Measurements from ENCODE around the gene MED12L. TPM values are rescaled to one million over a fixed set of nuclear protein-coding genes. Genes with fewer than 3 reads are reported as not detected.

Gene MED12L
- total RNA-seq, 1 experiment from 2014 or later, result 6.4 TPM

GRCh38 chr3:151327571-151328198, 242.2 kb downstream of the MED12L start (continued):
- TF ChIP-seq ZNF274 (IDR thresholded peaks at IDR 0.05; ENCODE audit: low read depth, low read length), result no peak
- TF ChIP-seq EZH2 (IDR thresholded peaks at IDR 0.05), result no peak
- no peak for TF ChIP-seq POLR2AphosphoS5 (IDR thresholded peaks at IDR 0.05; ENCODE audit: low read depth, low read length)

- Histone ChIP-seq H3K4me1 (ENCODE audit: control insufficient read depth in 1 of 2, insufficient read depth in 2 of 2, low read length in 2 of 2) (peaks cover 15 to 22% of the 10 kb centered on the region in 2 experiments), H2AFZ (ENCODE audit: low read depth, low read length, poor library complexity, severe bottlenecking) (peak overlapping the region; percentile 47), H3K27me3 (ENCODE audit: insufficient read depth, low read length) (no peaks in the 10 kb centered on the region), H3K4me2 (ENCODE audit: low read length) (peak overlapping the region; percentile 66), H4K20me1 (ENCODE audit: insufficient read depth) (no peaks in the 10 kb centered on the region), H3K79me2 (ENCODE audit: insufficient read depth, low read length) (no peaks in the 10 kb centered on the region), H3K9me2 (ENCODE audit: insufficient read depth) (no peaks in the 10 kb centered on the region), H3K9ac (ENCODE audit: low read length) (peak overlapping the region; percentile 12; the same call in 1 of the 2 replicates), H3K9me3 (ENCODE audit: control insufficient read depth in 1 of 2, insufficient read depth in 1 of 2, low read depth in 1 of 2, low read length in 2 of 2) (no peaks in the 10 kb centered on the region), H3K36me3 (ENCODE audit: control insufficient read depth in 1 of 2, insufficient read depth in 2 of 2, low read length in 2 of 2) (no peaks in the 10 kb centered on the region), H3K27ac (ENCODE audit: low read depth, low read length) (no peak overlapping the region), H3K4me3 (replicated peaks in 1 of 2; ENCODE audit: low read depth in 1 of 2, low read length in 2 of 2) (peak overlapping the region in 1 of 2 experiments; percentile 40; a peak in 2 of 4 replicates)
- ChIA-PET CTCF (interaction anchor here (0.6 to 1.7 kb wide), 9 partner anchors 10 to 511 kb away, joined by 3 to 10 read pairs (median 5); partner anchors contain the start of gene GPR87), POLR2A (no interaction called here), RAD21 (ENCODE audit: low non-redundant PET in 1 of 2, low total read pairs in 2 of 2, uncharacterized antibody in 2 of 2, unreplicated experiment in 2 of 2) (no interaction called here)
- BruUV-seq (replicated peaks), result no TSS peak
- intact Hi-C loops (cut with micrococcal nuclease), result loop anchor here (1.0 kb wide), 1 partner anchor 38 kb away; no protein-coding TSS in a partner anchor
- TF ChIP-seq JUND (IDR thresholded peaks at IDR 0.05) (peak; percentile 19; the same call in 1 of the 2 replicates), POLR2AphosphoS5 (IDR thresholded peaks at IDR 0.05; ENCODE audit: low read depth, low read length) (no peak), RAD21 (IDR thresholded peaks at IDR 0.05; ENCODE audit: low read depth) (no peak), ZFX (IDR thresholded peaks at IDR 0.05) (no peak), TCF7L2 (IDR thresholded peaks at IDR 0.05; ENCODE audit: borderline replicate concordance, extremely low read depth, insufficient read depth, insufficient read length) (peak; percentile 9), FOSL1 (IDR thresholded peaks at IDR 0.05; ENCODE audit: low read depth) (peak; percentile 37; the same call in 1 of the 2 replicates)
- TF ChIP-seq, protein P1, sequence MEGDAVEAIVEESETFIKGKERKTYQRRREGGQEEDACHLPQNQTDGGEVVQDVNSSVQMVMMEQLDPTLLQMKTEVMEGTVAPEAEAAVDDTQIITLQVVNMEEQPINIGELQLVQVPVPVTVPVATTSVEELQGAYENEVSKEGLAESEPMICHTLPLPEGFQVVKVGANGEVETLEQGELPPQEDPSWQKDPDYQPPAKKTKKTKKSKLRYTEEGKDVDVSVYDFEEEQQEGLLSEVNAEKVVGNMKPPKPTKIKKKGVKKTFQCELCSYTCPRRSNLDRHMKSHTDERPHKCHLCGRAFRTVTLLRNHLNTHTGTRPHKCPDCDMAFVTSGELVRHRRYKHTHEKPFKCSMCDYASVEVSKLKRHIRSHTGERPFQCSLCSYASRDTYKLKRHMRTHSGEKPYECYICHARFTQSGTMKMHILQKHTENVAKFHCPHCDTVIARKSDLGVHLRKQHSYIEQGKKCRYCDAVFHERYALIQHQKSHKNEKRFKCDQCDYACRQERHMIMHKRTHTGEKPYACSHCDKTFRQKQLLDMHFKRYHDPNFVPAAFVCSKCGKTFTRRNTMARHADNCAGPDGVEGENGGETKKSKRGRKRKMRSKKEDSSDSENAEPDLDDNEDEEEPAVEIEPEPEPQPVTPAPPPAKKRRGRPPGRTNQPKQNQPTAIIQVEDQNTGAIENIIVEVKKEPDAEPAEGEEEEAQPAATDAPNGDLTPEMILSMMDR (IDR thresholded peaks at IDR 0.05 in 2 of 3, conservative IDR thresholded peaks at IDR 0.05 in 1 of 3; ENCODE audit: borderline replicate concordance in 1 of 3, insufficient read depth in 1 of 3, low read depth in 2 of 3, low read length in 2 of 3), result 0 out of 6 replicates have a peak, but pooled peaks of 1 of the 3 experiments have one; percentile 5
- TF ChIP-seq, protein P2, sequence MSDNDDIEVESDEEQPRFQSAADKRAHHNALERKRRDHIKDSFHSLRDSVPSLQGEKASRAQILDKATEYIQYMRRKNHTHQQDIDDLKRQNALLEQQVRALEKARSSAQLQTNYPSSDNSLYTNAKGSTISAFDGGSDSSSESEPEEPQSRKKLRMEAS (IDR thresholded peaks at IDR 0.05), result peak; percentile 32; the same call in 1 of the 2 replicates
- TF ChIP-seq, protein P3, sequence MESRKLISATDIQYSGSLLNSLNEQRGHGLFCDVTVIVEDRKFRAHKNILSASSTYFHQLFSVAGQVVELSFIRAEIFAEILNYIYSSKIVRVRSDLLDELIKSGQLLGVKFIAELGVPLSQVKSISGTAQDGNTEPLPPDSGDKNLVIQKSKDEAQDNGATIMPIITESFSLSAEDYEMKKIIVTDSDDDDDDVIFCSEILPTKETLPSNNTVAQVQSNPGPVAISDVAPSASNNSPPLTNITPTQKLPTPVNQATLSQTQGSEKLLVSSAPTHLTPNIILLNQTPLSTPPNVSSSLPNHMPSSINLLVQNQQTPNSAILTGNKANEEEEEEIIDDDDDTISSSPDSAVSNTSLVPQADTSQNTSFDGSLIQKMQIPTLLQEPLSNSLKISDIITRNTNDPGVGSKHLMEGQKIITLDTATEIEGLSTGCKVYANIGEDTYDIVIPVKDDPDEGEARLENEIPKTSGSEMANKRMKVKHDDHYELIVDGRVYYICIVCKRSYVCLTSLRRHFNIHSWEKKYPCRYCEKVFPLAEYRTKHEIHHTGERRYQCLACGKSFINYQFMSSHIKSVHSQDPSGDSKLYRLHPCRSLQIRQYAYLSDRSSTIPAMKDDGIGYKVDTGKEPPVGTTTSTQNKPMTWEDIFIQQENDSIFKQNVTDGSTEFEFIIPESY (IDR thresholded peaks at IDR 0.05; ENCODE audit: extremely low read depth, insufficient replicate concordance, low read length), result no peak
- no peak for DNase-seq (ENCODE audit: low read depth, low spot score)
- peak; percentile 78 for ATAC-seq
These were observed 243.0 kb downstream of the MED12L start for GRCh38 chr3:151328298-151328995.
